Body of pancreas (tissue), 4 donors: ENCODE measurements around the gene GMEB2.

ENCODE experiments used
- CTCF ChIP-seq, 7 experiments: fragments of 450-650 bp in 4 of 7; fragments of 200-600 bp in 3 of 7; sonication (generic) in 3 of 7; IDR thresholded peaks; one replicate each; pipeline ENCODE4 v1.5.1; 2016 to 2019; ENCODE audit warnings: antibody characterized with exemption in 7 of 7
- POLR2A ChIP-seq, 3 donors: fragments of 450-650 bp; IDR thresholded peaks; one replicate each; pipeline ENCODE4 v1.6.1; 2016; ENCODE audit warnings: antibody characterized with exemption in 3 of 3, mild to moderate bottlenecking in 2 of 3

GRCh38 chr20:63595416-63596127 is 31.3 kb downstream of the GMEB2 start:
- TF ChIP-seq CTCF (IDR thresholded peaks at IDR 0.05) (no peak), POLR2A (IDR thresholded peaks at IDR 0.05) (no peak)
